GM19397 (cell line): ENCODE measurements around the gene PLD6.
"Not testable (repeated sequence)": the region's sequence is repeated elsewhere in the genome, so short reads cannot be mapped to it uniquely, and the experiment has no call there.

Source experiments
- ATAC-seq: cut with Tn5 transposase; IDR thresholded peaks from one replicate; pipeline ENCODE4 v1.9.1; 2021; ENCODE audit warnings: mild to moderate bottlenecking, moderate library complexity; ENCODE audit not compliant: unreplicated experiment

The PLD6 gene

DNA sequence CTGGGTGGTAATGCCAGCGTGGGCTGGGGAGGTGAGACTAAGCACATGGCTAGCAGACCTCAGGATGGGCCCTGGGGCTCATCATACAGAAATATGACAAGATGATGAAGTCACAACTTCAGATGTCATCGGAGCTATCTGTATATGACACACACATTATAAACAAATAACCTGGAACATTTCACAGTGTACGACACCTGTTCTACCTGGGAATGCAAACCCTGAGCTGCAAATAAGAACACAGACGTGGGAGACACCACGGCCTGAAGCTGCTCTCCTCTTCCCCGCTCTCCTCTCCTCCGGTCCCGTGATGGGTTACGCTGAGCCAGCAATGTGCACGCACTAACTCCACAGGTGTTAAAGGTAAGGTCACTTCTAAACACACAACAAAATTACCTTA lies 4.9 kb downstream of the PLD6 start:
- ATAC-seq, result no peak

DNA sequence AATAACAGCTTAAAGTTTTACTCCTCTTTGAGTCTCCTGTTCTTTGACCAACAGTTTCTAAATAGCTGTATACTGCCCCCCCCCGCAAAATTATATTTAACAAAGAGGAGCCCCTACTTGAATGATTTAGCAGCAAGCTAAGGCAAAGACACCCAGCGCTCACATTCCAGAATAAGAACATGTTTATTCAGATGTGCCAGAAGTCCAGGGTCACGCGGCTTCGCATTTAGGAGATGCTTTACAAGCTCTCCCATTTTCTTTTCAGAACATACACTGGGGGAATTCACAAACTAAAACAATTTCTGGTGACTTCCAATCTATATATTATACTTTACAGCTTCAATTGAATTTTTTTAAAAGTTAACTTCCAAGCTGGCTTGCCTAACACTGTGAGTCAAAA lies 5.3 kb downstream of the PLD6 start:
- no peak for ATAC-seq

DNA sequence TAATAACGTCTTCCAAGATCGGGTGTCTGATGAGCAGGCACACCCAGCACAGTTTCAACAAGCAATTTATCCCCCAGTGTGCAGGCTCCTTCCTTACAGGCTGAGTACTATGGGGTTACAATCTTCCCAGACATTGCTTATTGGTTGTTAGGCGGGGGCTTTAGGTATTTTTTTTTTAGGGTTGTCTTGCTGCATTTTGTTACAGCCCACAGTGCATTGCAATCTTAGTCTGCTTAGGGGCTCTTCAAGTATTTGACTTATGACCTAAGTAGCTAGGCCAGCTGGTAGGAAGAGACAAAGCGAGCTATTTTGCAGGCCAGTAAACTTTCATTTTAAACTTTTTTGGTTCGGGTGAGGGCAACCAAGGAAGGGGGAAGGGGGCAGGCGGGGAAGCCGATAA lies 5.8 kb downstream of the PLD6 start:
- no peak for ATAC-seq

DNA sequence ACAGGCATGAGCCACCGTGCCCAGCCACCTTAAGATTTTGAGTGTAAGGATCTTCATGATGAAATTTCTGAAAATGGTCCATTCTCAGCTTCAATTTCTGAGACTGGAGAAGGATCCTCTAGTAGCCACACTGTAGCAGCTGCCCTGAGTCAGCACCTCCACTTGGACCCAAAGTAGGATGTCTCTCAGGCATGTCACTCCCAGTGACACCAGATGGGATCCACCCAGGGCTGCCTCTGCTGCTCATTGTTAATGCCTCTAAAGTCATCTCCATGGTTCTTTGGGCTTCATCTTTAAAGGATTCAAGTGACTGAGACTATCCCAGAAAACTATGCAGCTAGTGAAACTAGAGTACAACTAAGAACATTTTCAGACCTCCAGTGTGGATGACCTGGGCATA lies 7.9 kb downstream of the PLD6 start:
- no peak for ATAC-seq

DNA sequence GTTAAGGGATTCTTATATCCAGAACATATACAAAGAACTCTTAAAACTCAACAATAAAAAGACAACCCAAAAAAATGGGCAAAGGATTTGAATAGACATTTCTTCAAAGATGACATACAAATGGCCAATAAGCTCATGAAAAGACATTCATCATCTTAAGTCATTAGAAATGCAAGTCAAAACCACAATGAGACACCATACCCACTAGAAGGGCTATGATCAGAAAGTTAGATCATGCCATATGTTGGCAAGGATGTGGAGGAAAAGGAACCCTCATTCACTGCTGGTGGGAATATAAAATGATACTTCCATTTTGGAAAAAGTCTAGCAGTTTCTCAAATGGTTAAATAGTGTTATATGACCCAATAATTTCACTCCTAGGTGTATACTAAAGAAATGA lies 9.4 kb downstream of the PLD6 start:
- no peak for ATAC-seq

DNA sequence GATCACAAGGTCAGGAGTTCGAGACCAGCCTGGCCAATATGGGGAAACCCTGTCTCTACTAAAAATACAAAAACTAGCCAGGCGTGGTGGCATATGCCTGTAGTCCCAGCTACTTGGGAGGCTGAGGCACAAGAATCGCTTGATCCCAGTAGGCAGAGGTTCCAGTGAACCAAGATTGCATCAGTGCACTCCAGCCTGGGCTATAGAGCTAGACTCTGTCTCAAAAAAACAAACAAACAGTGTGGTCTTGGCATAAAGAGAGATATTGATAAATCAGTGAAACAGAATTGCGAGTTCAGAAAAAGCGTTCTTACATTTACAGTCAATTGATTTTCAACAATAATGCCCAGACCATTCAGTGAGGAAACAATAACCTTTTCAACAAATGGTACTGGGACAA lies 10.7 kb downstream of the PLD6 start:
- not testable (repeated sequence) for ATAC-seq

DNA sequence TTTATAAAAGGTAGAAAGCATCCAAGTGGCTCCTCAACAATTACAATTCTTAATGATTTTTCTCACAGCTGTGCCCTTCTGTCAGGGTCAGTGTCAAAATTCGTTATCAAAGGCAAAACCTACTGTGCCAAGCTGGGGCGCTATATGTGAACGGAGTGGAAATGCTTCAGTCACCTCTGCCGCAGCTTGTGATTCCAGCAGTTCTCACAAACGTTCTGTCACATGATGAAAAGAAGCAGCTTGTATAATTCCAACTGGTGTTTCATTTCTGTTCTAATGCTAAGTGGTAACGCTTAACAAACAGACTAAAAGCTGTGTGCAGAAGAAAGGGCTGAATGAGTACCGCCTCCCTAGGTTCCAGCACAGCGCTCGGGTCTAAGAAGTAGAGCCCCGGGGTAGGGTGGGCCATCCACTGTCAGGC lies 14.2 kb downstream of the PLD6 start:
- no peak for ATAC-seq

DNA sequence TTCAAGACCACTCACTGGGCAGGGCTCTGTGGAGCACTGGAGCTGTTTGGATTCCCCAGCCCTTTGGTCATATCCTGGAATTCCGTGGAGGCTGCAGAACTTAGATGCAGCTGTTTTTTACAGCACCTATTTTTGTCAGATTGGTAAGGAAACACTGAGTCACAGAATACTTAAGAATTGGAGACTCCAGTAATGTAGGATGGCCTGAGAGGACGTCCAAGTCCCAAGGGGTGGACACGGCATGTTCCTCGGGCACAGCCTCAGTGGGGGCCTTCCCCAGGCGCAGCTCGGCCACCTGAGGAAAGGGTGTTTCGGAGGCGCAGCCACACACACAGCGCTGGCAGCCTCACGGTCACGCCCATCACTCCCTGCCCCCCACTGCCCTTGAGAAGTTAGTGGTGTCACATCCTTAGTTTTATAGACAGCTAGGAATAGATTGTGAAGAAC lies 14.8 kb downstream of the PLD6 start:
- ATAC-seq, result no peak

DNA sequence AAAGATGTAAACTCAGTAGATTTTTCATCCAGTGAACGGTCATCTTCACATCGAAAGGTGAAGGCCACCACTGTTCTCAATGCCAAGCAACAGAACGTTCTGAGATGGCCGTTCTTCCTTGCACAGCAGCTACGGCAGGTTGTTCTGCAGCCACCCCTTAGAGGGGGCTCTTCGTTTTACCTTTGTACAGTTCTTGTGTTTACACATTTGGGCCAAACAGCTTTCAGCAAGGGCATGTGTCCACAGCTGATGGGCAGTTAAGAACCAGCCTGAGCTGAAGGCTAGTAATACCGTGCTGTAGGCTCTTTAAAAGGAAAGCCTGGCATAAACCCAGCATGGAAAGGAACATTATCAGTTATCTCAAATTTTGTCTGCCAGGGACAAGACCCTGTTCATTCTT lies 15.9 kb downstream of the PLD6 start:
- no peak for ATAC-seq

DNA sequence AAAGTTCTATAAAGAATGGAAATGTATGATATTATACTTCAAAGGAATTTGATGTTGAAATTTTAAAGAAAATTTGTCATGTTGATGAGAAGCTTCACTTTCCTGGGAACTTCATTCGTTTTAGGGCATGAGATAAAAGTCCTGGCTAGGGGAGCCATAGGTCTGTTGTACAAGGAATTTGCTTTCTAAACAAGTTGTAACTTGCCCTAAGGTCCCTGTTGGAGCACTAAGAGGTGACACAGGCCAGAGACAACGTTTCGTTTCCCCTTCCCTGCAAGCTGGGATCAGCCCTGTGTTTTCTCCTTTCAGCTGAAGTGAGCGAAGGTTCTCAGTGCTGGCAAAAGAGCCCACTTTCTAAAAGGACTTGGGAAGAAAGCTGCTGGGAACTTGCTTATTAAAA lies 16.6 kb downstream of the PLD6 start:
- ATAC-seq, result no peak

DNA sequence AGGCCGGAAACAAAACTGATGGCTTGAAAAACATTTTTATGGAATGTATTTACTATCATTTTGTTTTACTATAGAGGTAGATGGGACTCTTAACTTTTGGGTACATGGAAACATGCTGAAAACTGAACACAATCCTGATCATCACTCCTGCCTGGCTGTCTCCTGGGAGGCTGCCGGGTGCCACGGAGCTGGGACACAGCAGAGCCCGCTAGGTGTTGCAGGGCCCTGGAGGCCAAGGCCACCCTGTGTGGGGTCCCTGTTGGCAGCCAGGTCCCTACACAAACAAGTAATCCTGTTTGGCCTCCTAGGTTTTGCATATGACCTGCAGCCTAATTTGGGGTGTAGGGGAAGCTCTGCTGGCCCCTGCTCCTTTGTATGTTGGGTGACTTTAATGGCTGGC lies 17.5 kb downstream of the PLD6 start:
- no peak for ATAC-seq

DNA sequence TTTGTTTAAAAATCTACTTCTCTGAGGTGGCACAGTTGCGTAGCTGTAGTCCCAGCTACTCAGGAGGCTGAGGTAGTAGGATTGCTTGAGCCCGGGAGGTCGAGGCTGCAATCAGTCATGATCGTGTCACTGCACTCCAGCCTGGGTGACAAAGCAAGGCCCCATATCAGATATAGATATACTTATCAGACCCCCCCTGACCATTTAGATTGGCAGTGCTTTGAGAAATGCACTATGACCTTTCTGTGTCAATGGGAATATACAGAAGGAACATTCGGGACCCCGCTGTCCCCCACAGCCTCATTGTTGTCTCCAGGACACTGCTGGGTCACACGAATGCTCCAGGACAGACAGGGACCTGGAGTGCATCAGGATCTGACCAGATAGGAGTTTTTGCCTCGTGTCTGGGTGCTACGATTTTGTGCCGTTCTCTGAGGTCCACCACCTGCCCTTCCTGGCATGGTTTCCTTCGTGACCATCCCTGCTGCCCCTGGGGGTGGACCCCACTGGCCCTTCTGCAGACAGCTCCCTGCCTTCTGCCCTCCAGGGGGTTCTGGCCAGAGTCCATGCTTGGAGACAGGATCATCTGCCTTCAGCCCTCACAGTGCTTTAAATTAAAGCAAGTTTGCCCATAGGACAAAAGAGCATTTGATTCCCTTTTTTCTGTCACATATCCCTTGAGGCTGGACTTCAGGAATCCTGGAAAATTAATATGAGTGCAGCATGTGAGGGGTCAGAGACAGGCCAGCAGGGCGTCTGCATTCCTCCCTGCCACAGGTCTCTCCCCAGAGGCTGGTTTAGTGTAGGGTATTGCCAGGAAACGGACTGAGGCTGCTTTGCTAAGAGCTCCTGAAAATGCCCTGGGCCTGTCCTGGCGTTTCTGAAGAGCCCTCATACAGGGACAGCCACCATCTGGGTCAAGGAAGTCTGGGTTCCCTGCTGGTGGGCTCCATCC lies 19.3 kb downstream of the PLD6 start:
- ATAC-seq, result no peak

DNA sequence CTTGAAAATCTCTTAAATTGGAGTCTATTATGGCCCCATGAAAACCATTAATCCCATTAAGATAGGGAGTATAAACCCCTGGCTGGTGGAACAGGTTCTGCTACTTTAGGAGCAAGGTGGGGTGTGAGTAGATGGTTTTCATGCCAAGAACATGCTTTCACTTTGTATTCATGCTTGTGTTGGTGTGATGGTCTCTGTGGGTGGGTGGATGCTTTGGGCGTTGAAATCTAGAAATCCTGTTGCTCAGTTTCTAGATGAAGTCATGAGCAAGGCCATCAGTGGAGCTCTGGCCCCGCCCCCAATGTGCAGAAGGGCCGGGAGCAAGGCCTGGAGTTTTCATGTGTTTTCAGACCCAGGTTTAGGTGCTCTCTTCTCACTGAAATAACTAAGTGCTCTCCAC lies 20.1 kb downstream of the PLD6 start:
- ATAC-seq, result no peak

DNA sequence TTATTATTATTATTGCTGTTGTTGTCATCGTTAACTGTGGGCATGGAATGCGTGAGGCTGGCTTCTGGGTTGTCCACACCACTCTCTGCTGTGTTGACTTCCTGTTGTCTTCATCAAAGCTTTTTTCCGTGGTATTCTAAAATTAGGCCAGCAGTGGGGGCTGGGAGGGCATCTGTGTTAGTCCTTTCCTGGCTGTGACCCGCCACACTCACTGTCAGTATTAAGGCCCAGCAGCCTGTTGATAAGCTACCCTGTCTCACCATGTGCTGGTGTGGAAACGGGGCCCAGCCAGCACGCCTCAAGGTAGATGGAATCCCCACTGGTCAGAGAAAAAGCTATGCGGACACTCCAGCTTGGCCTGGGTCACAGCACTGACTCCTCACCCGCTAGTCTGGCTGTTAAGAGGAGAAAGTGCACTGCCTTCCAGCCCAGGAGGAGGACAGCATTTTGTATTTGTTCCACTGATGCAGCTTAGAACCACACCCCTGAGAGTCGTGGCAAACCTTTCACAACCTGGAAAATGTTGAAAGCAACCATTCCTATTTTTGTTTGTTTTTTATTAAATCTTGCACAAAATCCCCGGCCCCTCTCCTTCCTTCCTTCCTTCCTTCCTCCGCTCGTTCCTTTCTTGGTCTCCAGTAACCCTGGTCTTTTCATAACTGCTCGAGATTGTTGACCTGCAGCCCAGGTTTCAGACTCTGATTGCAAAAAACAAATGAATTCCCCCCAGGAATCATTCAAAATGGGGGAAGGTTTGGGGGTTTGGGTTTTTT lies 21.0 kb downstream of the PLD6 start:
- ATAC-seq, result not testable (repeated sequence)

DNA sequence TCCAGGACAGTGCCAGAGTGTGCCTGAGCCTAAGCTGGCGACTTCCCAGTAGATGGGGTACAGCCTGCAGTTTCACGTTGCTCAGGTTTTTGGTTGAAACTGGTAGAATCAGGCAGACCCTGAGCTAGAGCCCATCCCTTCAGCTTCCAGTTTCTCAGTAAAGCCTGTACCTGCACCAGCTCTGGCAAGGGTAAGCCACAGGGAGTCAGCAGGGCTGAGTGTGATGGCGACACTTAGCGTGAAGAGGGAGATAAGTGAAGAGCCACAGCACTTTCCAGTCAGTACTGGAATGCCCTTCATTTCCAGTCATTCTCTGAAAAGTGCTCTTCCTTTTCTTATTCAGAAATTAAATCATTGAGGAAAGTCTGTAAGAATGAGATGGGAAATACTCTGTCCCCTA lies 22.4 kb downstream of the PLD6 start:
- no peak for ATAC-seq

DNA sequence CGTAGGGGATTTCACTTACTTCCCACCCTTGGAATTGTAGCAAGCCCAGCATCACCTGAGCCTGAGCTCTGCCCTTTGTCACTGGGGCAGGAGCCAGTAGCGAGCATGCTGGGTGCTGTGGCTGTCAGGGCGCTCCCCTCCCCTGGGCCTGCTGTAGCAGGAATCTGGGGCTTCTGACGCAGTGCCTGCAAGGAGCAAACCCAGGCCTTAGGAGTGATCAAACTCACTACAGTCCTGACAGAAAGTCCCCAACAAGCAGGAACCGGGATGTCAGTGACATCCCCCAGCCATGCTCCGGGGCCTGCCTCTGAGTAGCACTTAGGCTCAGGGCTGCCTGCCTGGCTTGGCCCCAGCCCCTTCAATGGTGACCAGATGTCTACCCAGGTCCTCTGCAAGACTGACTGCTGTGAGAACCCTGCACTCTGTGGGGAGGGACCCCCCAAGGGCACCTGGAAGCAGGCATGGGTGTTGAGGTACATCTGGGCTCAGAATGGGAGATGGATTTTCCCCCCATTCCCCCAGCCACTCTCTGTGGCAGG lies 23.5 kb downstream of the PLD6 start:
- no peak for ATAC-seq

DNA sequence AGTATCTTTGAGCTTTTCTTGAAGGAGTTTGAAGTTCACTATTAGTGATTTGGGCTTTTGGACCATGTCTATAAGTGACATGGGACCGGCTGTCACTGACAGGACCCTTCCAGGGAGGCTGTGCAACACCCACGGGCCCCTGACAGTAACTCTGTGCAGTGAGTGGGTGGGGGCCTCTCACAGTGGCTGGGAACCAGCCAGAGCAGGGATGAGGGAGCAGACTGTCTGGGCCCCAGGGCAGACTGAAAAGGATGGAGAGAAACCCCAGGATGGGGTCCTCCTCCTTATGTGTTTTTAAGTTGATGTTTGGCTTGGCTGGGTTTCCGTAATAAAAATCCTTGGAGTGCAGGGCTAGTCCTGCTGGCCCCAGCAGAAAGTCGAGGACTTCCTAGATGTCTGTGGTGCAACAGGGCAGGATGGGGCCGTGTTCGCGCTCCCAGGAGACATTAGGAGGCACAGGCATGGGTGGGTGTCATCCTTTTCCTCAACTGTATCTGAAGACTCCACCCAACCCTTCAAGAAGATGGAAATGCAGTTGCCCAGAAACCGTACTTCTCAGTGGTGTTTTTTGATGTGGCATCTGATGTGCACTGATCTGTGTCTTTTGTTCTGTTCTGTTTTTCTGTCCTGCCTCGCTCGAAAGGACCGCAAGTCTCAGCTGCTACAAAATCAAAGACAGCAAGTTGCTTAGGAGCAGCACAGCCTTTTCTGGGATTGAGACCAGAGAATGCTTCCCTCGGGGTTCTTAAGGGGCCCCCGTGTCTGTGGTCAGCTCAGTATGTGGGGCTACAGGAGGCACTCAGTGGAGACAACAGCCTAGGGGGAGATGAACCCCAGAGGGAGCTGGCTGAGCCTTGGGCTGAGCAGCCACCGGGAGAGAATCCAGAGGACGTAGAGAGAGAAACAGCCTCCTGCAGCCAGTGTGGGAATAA lies 24.2 kb downstream of the PLD6 start:
- no peak for ATAC-seq

DNA sequence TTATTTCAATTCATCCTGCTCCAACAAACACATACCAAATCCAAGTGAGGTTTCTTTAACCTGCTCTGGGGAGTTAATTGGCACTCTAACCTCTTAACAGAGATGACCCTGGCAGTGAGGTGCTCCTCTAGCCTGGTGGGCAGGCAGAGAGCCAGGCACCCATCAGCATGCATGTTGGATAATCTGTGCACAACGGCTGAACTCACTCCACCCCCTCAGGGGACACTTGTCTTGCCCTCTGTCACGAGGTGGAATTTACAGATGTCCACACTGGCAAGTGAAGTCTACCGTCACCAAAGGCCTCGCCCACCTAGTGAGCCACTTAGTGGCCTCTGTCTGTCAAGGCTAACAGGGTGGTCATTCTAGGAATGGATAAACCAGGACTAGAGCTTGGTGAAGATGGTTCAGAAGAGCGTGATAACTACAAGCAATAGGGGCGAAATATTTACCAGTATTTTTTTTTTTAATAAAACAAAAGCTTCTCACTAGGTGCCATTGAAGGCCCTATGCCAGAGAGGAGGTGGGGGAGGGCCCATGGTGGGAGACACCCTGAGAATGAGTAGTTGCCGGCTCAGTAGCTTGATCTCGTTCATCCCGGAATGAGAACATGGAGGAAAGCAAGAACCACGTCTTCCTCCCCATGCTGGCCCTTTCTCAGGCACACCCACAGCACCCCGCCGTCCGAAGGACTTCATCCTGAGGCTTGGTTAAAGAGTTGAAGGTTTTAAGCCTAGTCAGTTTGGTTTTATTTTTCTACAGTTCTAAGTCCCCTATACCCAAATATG lies 25.2 kb downstream of the PLD6 start:
- no peak for ATAC-seq

DNA sequence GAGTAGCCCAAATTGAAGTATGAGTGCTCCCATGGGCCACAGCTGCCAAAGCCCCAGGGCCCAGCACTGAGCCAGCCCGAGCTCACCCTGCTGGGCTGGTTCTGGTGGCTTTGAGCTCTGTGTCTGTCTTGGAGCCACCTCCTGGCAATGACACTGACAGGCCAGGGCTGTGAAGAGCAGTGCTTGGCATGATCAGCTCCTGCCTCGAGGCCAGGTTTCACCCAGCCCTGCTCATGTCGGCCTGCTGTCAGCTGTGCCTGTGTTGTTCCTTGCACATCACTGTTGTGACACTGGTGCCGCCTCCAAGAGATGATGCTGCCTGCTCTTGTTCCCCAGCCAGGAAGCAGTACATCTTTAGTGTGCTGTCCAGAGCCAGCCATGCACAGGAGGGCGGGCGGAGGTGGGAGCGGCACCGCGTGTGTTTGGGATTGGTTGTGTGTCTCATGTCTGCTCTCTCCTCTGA lies 26.0 kb downstream of the PLD6 start:
- no peak for ATAC-seq

DNA sequence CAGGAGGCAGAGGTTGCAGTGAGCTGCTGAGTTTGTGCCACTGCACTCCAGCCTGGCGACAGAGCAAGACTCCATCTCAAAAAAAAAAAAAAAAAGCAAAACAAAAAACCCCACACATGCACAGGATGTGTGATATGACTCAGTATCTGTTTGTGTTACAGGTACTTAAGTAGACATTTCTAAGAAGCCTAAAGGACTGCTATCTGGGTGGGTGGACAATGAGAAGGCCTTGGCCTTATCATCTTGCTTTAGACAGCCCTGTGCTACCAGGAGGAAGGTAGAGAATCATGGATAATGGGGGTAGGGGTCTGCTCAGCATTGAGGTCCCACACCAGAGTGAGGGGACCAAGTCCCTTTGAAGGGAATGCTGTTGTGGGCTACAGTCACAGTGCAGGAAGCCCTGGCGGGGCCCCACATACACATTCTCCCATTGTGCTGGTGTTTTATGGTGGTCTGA lies 26.7 kb downstream of the PLD6 start:
- no peak for ATAC-seq
